GM12878 (cell line): Measurements from ENCODE around the gene CYP46A1. TPM values are rescaled to one million over a fixed set of nuclear protein-coding genes. Genes with fewer than 3 reads are reported as not detected.

Experiments
- ATAC-seq: fragments of 200-7000 bp; cut with Tn5 transposase; 3 replicates; pipeline ENCODE4 v1.9.1; 2020; ENCODE audit warnings: mild to moderate bottlenecking, moderate library complexity
- BruUV-seq: library from RNA; stranded (reverse); fragments of 400-500 nt; replicated peaks from 2 replicates; lab custom pipeline; 2021; lab: Mats Ljungman, UMichigan
- CTCF ChIA-PET: fragments of 300-600 bp; sonication (Branson Sonifier 250); formaldehyde crosslinking; extraction: SDS; loops from one replicate; lab custom pipeline; 2021; ENCODE audit warnings: inconsistent platforms; lab: Yijun Ruan, JAX
- POLR2A ChIA-PET: fragments of 350-600 bp; formaldehyde crosslinking; extraction: SDS; loops from one replicate; lab custom pipeline; 2021; ENCODE audit warnings: inconsistent platforms; lab: Charles Lee
- RAD21 ChIA-PET: fragments of 300-600 bp; sonication (Branson Sonifier 250); formaldehyde crosslinking; loops from one replicate; lab custom pipeline; 2023; ENCODE audit warnings: antibody characterized with exemption; ENCODE audit not compliant: unreplicated experiment; lab: Charles Lee
- SMC1A ChIA-PET: fragments of 300-600 bp; sonication (Branson Sonifier 250); formaldehyde crosslinking; loops from one replicate; lab custom pipeline; 2023; ENCODE audit not compliant: unreplicated experiment, uncharacterized antibody; lab: Charles Lee
- DNase-seq: peaks from one replicate; pipeline ENCODE4 v3.0.0-alpha.2; 2011; ENCODE audit warnings: low read depth, low spot score
- FAIRE-seq: peaks from 3 replicates; lab custom pipeline; 2011; peaks lifted over from hg19 to GRCh38; lab: Jason Lieb, UNC
- H2AFZ ChIP-seq: 2 replicates; pipeline ENCODE4 v1.6.0; 2011; ENCODE audit warnings: low read depth, low read length, control low read depth; ENCODE audit not compliant: control insufficient read depth
- H3K27ac ChIP-seq: 2 replicates; pipeline ENCODE4 v1.5.1; 2011; ENCODE audit warnings: control low read depth; ENCODE audit not compliant: control insufficient read depth, insufficient read depth
- H3K27me3 ChIP-seq, 2 experiments: replicated peaks in 1 of 2; 2 replicates each; pipeline versions ENCODE4 v1.6.0 to v1.6.1; 2011; ENCODE audit warnings: low read length in 1 of 2; ENCODE audit not compliant: control insufficient read depth in 2 of 2, insufficient read depth in 2 of 2
- H3K36me3 ChIP-seq, 2 experiments: 2 replicates each; pipeline ENCODE4 v1.5.1; 2011; ENCODE audit warnings: low read length in 1 of 2; ENCODE audit not compliant: control insufficient read depth in 2 of 2, insufficient read depth in 2 of 2
- H3K4me1 ChIP-seq: 2 replicates; pipeline ENCODE4 v1.6.1; 2011; ENCODE audit warnings: mild to moderate bottlenecking, low read length, moderate library complexity, mixed read lengths; ENCODE audit not compliant: control insufficient read depth, insufficient read depth
- H3K4me2 ChIP-seq: 2 replicates; pipeline ENCODE4 v1.6.0; 2011; ENCODE audit warnings: control low read depth; ENCODE audit not compliant: control insufficient read depth, insufficient read depth
- H3K4me3 ChIP-seq: fragments of 200-600 bp; sonication (generic); 2 replicates; pipeline ENCODE4 v1.5.1; 2016
- H3K79me2 ChIP-seq: 2 replicates; pipeline ENCODE4 v1.6.0; 2011; ENCODE audit warnings: low read length; ENCODE audit not compliant: control insufficient read depth, insufficient read depth
- H3K9ac ChIP-seq: 2 replicates; pipeline ENCODE4 v1.8.0; 2011; ENCODE audit warnings: low read length, control low read depth, mixed read lengths; ENCODE audit not compliant: control insufficient read depth, insufficient read depth
- H3K9me3 ChIP-seq: replicated peaks from 3 replicates; pipeline ENCODE4 v1.5.1; 2011; ENCODE audit warnings: mild to moderate bottlenecking, low read length; ENCODE audit not compliant: control insufficient read depth, insufficient read depth
- H4K20me1 ChIP-seq: 2 replicates; pipeline ENCODE4 v1.6.0; 2011; ENCODE audit not compliant: control insufficient read depth, insufficient read depth
- CHD2 ChIP-seq: IDR thresholded peaks from 2 replicates; pipeline ENCODE4 v1.6.1; 2011; ENCODE audit warnings: low read depth, low read length, improper control_type of control experiment, borderline replicate concordance
- CHD4 ChIP-seq: fragments of 200-600 bp; sonication (generic); IDR thresholded peaks from 2 replicates; pipeline ENCODE4 v1.6.1; 2016; ENCODE audit warnings: mild to moderate bottlenecking
- CREB1 ChIP-seq: IDR thresholded peaks from 2 replicates; pipeline ENCODE4 v1.6.1; 2012; ENCODE audit warnings: low read depth, mild to moderate bottlenecking, inconsistent platforms
- KAT2A ChIP-seq: conservative IDR thresholded peaks from 2 replicates; pipeline ENCODE4 v1.6.1; 2011; ENCODE audit warnings: low read depth, low read length; ENCODE audit not compliant: control insufficient read depth
- KLF5 ChIP-seq: fragments of 450-650 bp; IDR thresholded peaks from 2 replicates; pipeline ENCODE4 v1.6.1; 2014; ENCODE audit warnings: mild to moderate bottlenecking; ENCODE audit not compliant: partially characterized antibody
- MTA2 ChIP-seq: fragments of 450-650 bp; IDR thresholded peaks from 2 replicates; pipeline ENCODE4 v1.6.1; 2016; ENCODE audit warnings: low read depth, mild to moderate bottlenecking, moderate library complexity
- MTA3 ChIP-seq: IDR thresholded peaks from 2 replicates; pipeline ENCODE4 v1.6.1; 2012; ENCODE audit warnings: low read length, inconsistent platforms, borderline replicate concordance
- MYC ChIP-seq: IDR thresholded peaks from 2 replicates; pipeline ENCODE4 v1.6.1; 2011; ENCODE audit warnings: mild to moderate bottlenecking, low read length, moderate library complexity, inconsistent platforms; ENCODE audit not compliant: insufficient read depth, insufficient replicate concordance, insufficient read length, severe bottlenecking
- NFYA ChIP-seq: IDR thresholded peaks from 2 replicates; pipeline ENCODE4 v1.6.1; 2011; ENCODE audit warnings: low read depth, mild to moderate bottlenecking, low read length, improper control_type of control experiment, borderline replicate concordance
- RELA ChIP-seq: fragments of 450-650 bp; IDR thresholded peaks from 2 replicates; pipeline ENCODE4 v1.8.0; 2014; ENCODE audit warnings: borderline replicate concordance; ENCODE audit not compliant: partially characterized antibody
- SIN3A ChIP-seq: IDR thresholded peaks from 2 replicates; pipeline ENCODE4 v1.6.1; 2012; ENCODE audit warnings: low read depth, low read length, improper control_type of control experiment
- SMC3 ChIP-seq: IDR thresholded peaks from 2 replicates; pipeline ENCODE4 v1.6.1; 2011; ENCODE audit warnings: low read length, improper control_type of control experiment, borderline replicate concordance
- SP1 ChIP-seq: IDR thresholded peaks from one replicate; pipeline ENCODE4 v1.6.1; 2011; ENCODE audit warnings: low read depth, low read length
- TAF1 ChIP-seq: IDR thresholded peaks from 2 replicates; pipeline ENCODE4 v1.6.1; 2011; ENCODE audit warnings: mild to moderate bottlenecking, low read depth, low read length, borderline replicate concordance
- YY1 ChIP-seq: IDR thresholded peaks from 2 replicates; pipeline ENCODE4 v1.6.1; 2011; ENCODE audit warnings: low read depth, mild to moderate bottlenecking, low read length
- ZBED1 ChIP-seq: IDR thresholded peaks from 2 replicates; pipeline ENCODE4 v1.6.1; 2016; ENCODE audit warnings: borderline replicate concordance
- ZBTB40 ChIP-seq: fragments of 450-650 bp; IDR thresholded peaks from 2 replicates; pipeline ENCODE4 v1.6.1; 2016; ENCODE audit warnings: mild to moderate bottlenecking, moderate library complexity, borderline replicate concordance
- ZNF687 ChIP-seq: fragments of 450-650 bp; IDR thresholded peaks from 2 replicates; pipeline ENCODE4 v1.6.1; 2017; ENCODE audit warnings: mild to moderate bottlenecking, moderate library complexity
- WGBS: methylation state at CpG from one replicate; pipeline ENCODE4 v1.1.6; 2016; ENCODE audit warnings: low lambda C conversion rate; ENCODE audit not compliant: insufficient replicate concordance, insufficient coverage; ENCODE audit errors: missing lambda C conversion rate; 5-methylcytosine and 5-hydroxymethylcytosine counted together
- in situ Hi-C: fragments of 300-500 bp; cut with MboI; formaldehyde crosslinking; loops from 9 replicates; pipeline ENCODE4 v1.14.3; 2018; ENCODE audit warnings: mixed read lengths
- intact Hi-C: fragments of 100-400 bp; cut with micrococcal nuclease; formaldehyde crosslinking; loops from one replicate; pipeline ENCODE4 v1.14.2; 2022; ENCODE audit not compliant: unreplicated experiment
- polyA plus RNA-seq, 11 experiments: library from polyadenylated mRNA; depleted of rRNA in 4 of 11; unstranded in 6 of 11; stranded (reverse) in 5 of 11; fragments of >200 nt; fragmentation: Nextera tagmentation in 4 of 11; fragmentation: Illumina TruSeq in 1 of 11; extraction: Ambion mirVana in 4 of 11; extraction: Trizol in 1 of 11; gene quantifications; 1 replicate in 1 of 11; 2 replicates in 10 of 11; pipeline versions ENCODE4 v1.2.1 to v1.2.3, GENCODE V29; 2011 to 2016; ENCODE audit warnings: inconsistent platforms in 2 of 11, missing spikeins in 2 of 11, low read depth in 1 of 11
- total RNA-seq, 4 experiments: library from RNA; depleted of rRNA in 3 of 4; stranded (reverse); fragments of >200 nt in 3 of 4; fragmentation: Illumina TruSeq in 1 of 4; extraction: Trizol in 1 of 4; gene quantifications; 2 replicates each; pipeline versions ENCODE4 v1.2.1 to v1.2.3, GENCODE V29; 2013 to 2021

The CYP46A1 gene
- total and polyA plus RNA-seq, 10 of the 15 experiments (the other 5 are each of a cell fraction or from before 2014, with no cell fraction given): 0.04 to 0.11 TPM; not detected in 8

DNA sequence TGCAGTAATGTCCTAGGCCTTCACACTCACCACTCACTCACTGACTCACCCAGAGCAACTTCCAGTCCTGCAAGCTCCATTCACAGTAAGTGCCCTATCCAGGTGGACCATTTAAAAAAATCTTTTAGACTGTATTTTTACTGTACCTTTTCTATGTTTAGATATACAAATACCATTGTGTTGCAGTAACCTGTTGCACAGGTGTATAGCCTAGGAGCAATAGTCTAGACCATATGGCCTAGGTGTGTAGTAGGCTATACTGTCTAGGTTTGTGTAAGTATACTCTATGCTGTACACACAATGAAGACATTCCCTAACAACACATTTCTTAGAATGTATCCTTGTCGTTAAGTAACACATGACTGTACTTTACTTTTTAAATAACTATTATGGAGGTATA lies 17.2 kb downstream of the CYP46A1 start:
- H3K4me1 ChIP-seq: no peaks in the 10 kb centered on the region
- intact Hi-C loops (no loop called here), in situ Hi-C loops (no loop called here)
- SMC1A ChIA-PET: interaction anchor here (0.7 to 2.2 kb wide), 3 partner anchors 173 to 1216 kb away, joined by 3 to 5 read pairs (median 3); no protein-coding TSS in a partner anchor
- no peaks in the 10 kb centered on the region for H3K36me3 ChIP-seq
- 85% methylated on average over 1 of the region's 1 CpG for WGBS
- H3K27me3 ChIP-seq: peaks cover 0 to 1% of the 10 kb centered on the region in 2 experiments; a peak in 1 of 4 replicates
- H2AFZ ChIP-seq: no peak overlapping the region
- no TSS peak for BruUV-seq
- RAD21 ChIA-PET: no interaction called here
- ATAC-seq (no peak), DNase-seq (no peak), FAIRE-seq (no peak)
- no peak overlapping the region for H3K9ac ChIP-seq
- H3K9me3 ChIP-seq: peaks cover 2% of the 10 kb centered on the region; the same call in 1 of the 3 replicates
- H3K4me3 ChIP-seq: no peak overlapping the region
- POLR2A ChIA-PET: no interaction called here
- no peaks in the 10 kb centered on the region for H4K20me1 ChIP-seq
- H3K79me2 ChIP-seq: no peaks in the 10 kb centered on the region
- no peak overlapping the region for H3K27ac ChIP-seq
- CTCF ChIA-PET: interaction anchor here (1.3 to 1.5 kb wide), 2 partner anchors 17 to 197 kb away, joined by 3 to 6 read pairs; partner anchors contain the start of gene CYP46A1
- H3K4me2 ChIP-seq: no peak overlapping the region
- TF ChIP-seq YY1 (no peak), ZBED1 (no peak), MTA3 (no peak), KLF5 (no peak), CHD2 (no peak), SIN3A (no peak), RELA (no peak), CREB1 (no peak), MTA2 (no peak), KAT2A (no peak), ZNF687 (no peak), SMC3 (no peak), NFYA (no peak), ZBTB40 (no peak), SP1 (no peak), TAF1 (no peak), CHD4 (no peak), MYC (no peak)
